ENCODE results near the gene CD55.

CD55 gene

GRCh38 chr1:207304710-207305488 is 16.6 kb upstream of the CD55 start:
- TF ChIP-seq, protein P1, sequence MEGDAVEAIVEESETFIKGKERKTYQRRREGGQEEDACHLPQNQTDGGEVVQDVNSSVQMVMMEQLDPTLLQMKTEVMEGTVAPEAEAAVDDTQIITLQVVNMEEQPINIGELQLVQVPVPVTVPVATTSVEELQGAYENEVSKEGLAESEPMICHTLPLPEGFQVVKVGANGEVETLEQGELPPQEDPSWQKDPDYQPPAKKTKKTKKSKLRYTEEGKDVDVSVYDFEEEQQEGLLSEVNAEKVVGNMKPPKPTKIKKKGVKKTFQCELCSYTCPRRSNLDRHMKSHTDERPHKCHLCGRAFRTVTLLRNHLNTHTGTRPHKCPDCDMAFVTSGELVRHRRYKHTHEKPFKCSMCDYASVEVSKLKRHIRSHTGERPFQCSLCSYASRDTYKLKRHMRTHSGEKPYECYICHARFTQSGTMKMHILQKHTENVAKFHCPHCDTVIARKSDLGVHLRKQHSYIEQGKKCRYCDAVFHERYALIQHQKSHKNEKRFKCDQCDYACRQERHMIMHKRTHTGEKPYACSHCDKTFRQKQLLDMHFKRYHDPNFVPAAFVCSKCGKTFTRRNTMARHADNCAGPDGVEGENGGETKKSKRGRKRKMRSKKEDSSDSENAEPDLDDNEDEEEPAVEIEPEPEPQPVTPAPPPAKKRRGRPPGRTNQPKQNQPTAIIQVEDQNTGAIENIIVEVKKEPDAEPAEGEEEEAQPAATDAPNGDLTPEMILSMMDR (IDR thresholded peaks at IDR 0.05; ENCODE audit: borderline replicate concordance, control extremely low read depth, extremely low read depth, insufficient read depth, missing control alignments): no peak
- in situ Hi-C loops (cut with MboI; ENCODE audit: low sequenced_read_pairs, unreplicated experiment): no loop called here
- DNase-seq (ENCODE audit: low spot score): no peak

- no peak for DNase-seq (ENCODE audit: low spot score)
- in situ Hi-C loops (cut with MboI; ENCODE audit: low sequenced_read_pairs, unreplicated experiment): no loop called here
- TF ChIP-seq, protein P1 (IDR thresholded peaks at IDR 0.05; ENCODE audit: borderline replicate concordance, control extremely low read depth, extremely low read depth, insufficient read depth, missing control alignments): no peak
Measured at GRCh38 chr1:207305489-207305873, 16.0 kb upstream of the CD55 start.

DNA sequence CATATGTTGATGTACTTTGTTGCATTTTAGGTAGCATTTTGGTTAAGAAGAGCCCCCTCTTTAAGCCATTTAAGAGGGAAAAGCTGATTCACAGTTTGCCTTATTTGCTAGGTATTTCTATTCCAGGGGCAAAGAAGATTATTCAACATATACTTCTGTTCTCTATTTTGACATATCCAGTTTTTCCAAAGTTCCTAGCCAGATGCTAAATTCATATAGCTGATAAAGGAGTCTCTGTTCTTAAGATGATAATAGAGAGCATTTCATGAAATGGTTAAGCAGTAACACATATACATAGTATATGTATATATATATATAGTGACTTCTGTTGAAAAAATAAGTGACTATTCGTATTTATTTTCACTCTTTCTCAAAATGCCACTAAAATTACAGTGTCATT is 15.5 kb upstream of the CD55 start:
- in situ Hi-C loops (cut with MboI; ENCODE audit: low sequenced_read_pairs, unreplicated experiment): no loop called here

DNA sequence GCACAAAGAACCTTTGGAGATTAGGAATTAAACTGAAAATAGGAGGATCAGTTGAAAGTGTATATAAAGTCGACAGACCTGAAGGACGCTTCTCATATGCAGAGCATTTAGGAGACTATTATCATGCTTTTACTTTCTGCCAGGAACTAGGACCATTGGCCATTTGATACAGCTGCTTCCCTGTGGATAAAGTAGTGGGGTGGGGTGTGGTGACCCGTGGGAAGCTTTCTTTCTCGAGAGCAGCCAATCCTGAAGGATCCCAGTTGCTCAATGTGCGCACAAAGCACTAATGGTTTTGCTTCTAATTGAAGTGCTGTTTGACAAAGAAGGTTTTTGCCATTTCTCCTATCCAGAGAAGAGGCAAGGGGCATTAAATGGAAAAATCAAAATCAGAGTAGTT is 14.9 kb upstream of the CD55 start:
- in situ Hi-C loops (cut with MboI; ENCODE audit: low sequenced_read_pairs, unreplicated experiment): no loop called here
- TF ChIP-seq, protein P1 (IDR thresholded peaks at IDR 0.05; ENCODE audit: borderline replicate concordance, control extremely low read depth, extremely low read depth, insufficient read depth, missing control alignments): no peak
- no peak for DNase-seq (ENCODE audit: low spot score)

More for the DNA sequence above, 15.5 kb upstream of the CD55 start:
- TF ChIP-seq, protein P1 (IDR thresholded peaks at IDR 0.05; ENCODE audit: borderline replicate concordance, control extremely low read depth, extremely low read depth, insufficient read depth, missing control alignments): no peak
- no peak for DNase-seq (ENCODE audit: low spot score)

- TF ChIP-seq, protein P1 (IDR thresholded peaks at IDR 0.05; ENCODE audit: borderline replicate concordance, control extremely low read depth, extremely low read depth, insufficient read depth, missing control alignments): no peak
- in situ Hi-C loops (cut with MboI; ENCODE audit: low sequenced_read_pairs, unreplicated experiment): no loop called here
- no peak for DNase-seq (ENCODE audit: low spot score)
Measured at GRCh38 chr1:207308451-207309190, 12.9 kb upstream of the CD55 start.

DNA sequence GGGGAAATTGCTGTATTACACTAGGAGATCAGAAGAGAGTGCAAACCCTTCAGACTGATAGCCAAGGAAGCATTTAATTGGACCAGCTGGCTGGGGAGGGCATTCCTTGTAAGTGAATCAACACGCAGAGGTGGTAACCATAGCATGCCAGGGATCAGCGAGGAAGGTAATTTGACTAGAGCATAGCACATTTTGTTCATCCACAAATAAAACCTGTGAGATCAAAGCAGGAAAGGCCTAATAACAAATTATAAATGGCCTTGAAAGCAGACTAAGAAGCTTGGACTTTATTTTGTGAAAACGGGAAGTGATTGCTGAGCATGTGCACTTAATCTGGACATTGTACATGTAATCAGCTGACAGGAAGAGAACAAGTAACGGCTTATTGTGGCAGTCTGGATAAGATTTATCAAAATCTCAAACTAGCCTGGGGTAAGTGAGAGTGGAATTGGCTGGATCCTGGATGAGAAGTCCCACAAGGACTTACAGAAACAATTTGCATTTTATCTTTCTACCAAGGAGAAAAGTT is 11.7 kb upstream of the CD55 start:
- in situ Hi-C loops (cut with MboI; ENCODE audit: low sequenced_read_pairs, unreplicated experiment): no loop called here
- DNase-seq (ENCODE audit: low spot score): peak; percentile 38
- TF ChIP-seq, protein P1 (IDR thresholded peaks at IDR 0.05; ENCODE audit: borderline replicate concordance, control extremely low read depth, extremely low read depth, insufficient read depth, missing control alignments): no peak

All from GM13976 (cell line).